ENCODE data around the gene KRT16. TPM values are rescaled to one million over a fixed set of nuclear protein-coding genes. Genes with fewer than 3 reads are reported as not detected.
"Not testable (repeated sequence)": the region's sequence is repeated elsewhere in the genome, so short reads cannot be mapped to it uniquely, and the experiment has no call there.

KRT16 gene
- total and polyA plus RNA-seq, 2 donors (not counting 3 experiments of a cell fraction or from before 2014, with no cell fraction given) = not detected

GRCh38 chr17:41576740-41577139 lies 35.8 kb downstream of the KRT16 start:
- FAIRE-seq; H3K4me3 ChIP-seq (replicated peaks in 1 of 3; ENCODE audit: insufficient read depth in 1 of 3, low read depth in 1 of 3, low read length in 3 of 3); intact Hi-C loops (cut with micrococcal nuclease); CTCF ChIA-PET; BruUV-seq (replicated peaks); DNase-seq (ENCODE audit: low read depth, low spot score); H3K4me1 ChIP-seq (ENCODE audit: control insufficient read depth, extremely low read depth, insufficient read depth, low read length); H3K36me3 ChIP-seq (ENCODE audit: control insufficient read depth in 2 of 2, extremely low read depth in 1 of 2, insufficient read depth in 2 of 2, low read length in 2 of 2); H3K27ac ChIP-seq (ENCODE audit: insufficient read depth, low read depth, low read length); H3K79me2 ChIP-seq (ENCODE audit: control insufficient read depth, insufficient read depth, low read length); H3K9me3 ChIP-seq (replicated peaks; ENCODE audit: control insufficient read depth, insufficient read depth, low read length); H2AFZ ChIP-seq (ENCODE audit: low read depth, low read length); H3K4me2 ChIP-seq (ENCODE audit: insufficient read depth, low read length); dilution Hi-C loops (cut with MboI; ENCODE audit: extremely low pct_ligation_motif_present, low sequenced_read_pairs); POLR2A ChIA-PET; H3K9ac ChIP-seq (replicated peaks; ENCODE audit: extremely low read depth, insufficient read depth, low read length); H3K27me3 ChIP-seq (ENCODE audit: control insufficient read depth in 2 of 2, insufficient read depth in 2 of 2, low read length in 2 of 2); H4K20me1 ChIP-seq (replicated peaks; ENCODE audit: control insufficient read depth, extremely low read depth, insufficient read depth, low read length); H3K9me1 ChIP-seq (replicated peaks; ENCODE audit: control insufficient read depth, extremely low read depth, insufficient read depth, low read length): not testable (repeated sequence)

- FAIRE-seq (no peak), DNase-seq (ENCODE audit: low read depth, low spot score) (no peak)
- TF ChIP-seq GATA2 (IDR thresholded peaks at IDR 0.05; ENCODE audit: insufficient read depth, insufficient read length, low read depth, low read length) (no peak), MYC (IDR thresholded peaks at IDR 0.05; ENCODE audit: low read depth, low read length) (no peak), FOS (IDR thresholded peaks at IDR 0.05; ENCODE audit: borderline replicate concordance, insufficient read depth, low read length) (no peak), EZH2 (IDR thresholded peaks at IDR 0.05; ENCODE audit: borderline replicate concordance, low read depth, low read length, severe bottlenecking) (no peak), CTCF (IDR thresholded peaks at IDR 0.05; ENCODE audit: extremely low read depth in 1 of 2, insufficient read depth in 1 of 2, low read depth in 1 of 2, low read length in 2 of 2) (no peak), POLR2A (IDR thresholded peaks at IDR 0.05; ENCODE audit: low read depth, low read length) (no peak), JUN (IDR thresholded peaks at IDR 0.05; ENCODE audit: borderline replicate concordance, insufficient read depth, insufficient read length, low read depth) (no peak), MAX (IDR thresholded peaks at IDR 0.05; ENCODE audit: insufficient read depth, insufficient read length) (no peak), POLR2AphosphoS5 (IDR thresholded peaks at IDR 0.05; ENCODE audit: insufficient read depth, low read depth, low read length) (no peak)
- POLR2A ChIA-PET = no interaction called here
- Histone ChIP-seq H3K4me3 (replicated peaks in 1 of 3; ENCODE audit: insufficient read depth in 1 of 3, low read depth in 1 of 3, low read length in 3 of 3) (no peak overlapping the region), H3K27ac (ENCODE audit: insufficient read depth, low read depth, low read length) (no peak overlapping the region), H3K4me1 (ENCODE audit: control insufficient read depth, extremely low read depth, insufficient read depth, low read length) (no peaks in the 10 kb centered on the region), H4K20me1 (replicated peaks; ENCODE audit: control insufficient read depth, extremely low read depth, insufficient read depth, low read length) (no peaks in the 10 kb centered on the region), H3K79me2 (ENCODE audit: control insufficient read depth, insufficient read depth, low read length) (no peaks in the 10 kb centered on the region), H2AFZ (ENCODE audit: low read depth, low read length) (no peak overlapping the region), H3K9me1 (replicated peaks; ENCODE audit: control insufficient read depth, extremely low read depth, insufficient read depth, low read length) (no peaks in the 10 kb centered on the region), H3K27me3 (ENCODE audit: control insufficient read depth in 2 of 2, insufficient read depth in 2 of 2, low read length in 2 of 2) (peaks cover 0 to 9% of the 10 kb centered on the region in 2 experiments), H3K9ac (replicated peaks; ENCODE audit: extremely low read depth, insufficient read depth, low read length) (no peak overlapping the region), H3K36me3 (ENCODE audit: control insufficient read depth in 2 of 2, extremely low read depth in 1 of 2, insufficient read depth in 2 of 2, low read length in 2 of 2) (no peaks in the 10 kb centered on the region), H3K9me3 (replicated peaks; ENCODE audit: control insufficient read depth, insufficient read depth, low read length) (no peaks in the 10 kb centered on the region), H3K4me2 (ENCODE audit: insufficient read depth, low read length) (no peak overlapping the region)
- CTCF ChIA-PET = interaction anchor here (1.0 kb wide), 2 partner anchors 73 to 88 kb away, joined by 3 read pairs; no protein-coding TSS in a partner anchor
- BruUV-seq (replicated peaks) = no TSS peak
- dilution Hi-C loops (cut with MboI; ENCODE audit: extremely low pct_ligation_motif_present, low sequenced_read_pairs) = no loop called here
- intact Hi-C loops (cut with micrococcal nuclease) = no loop called here
Observed at GRCh38 chr17:41575336-41575735, 37.2 kb downstream of the KRT16 start.
